Activated T-helper 1 cell treated with anti-CD3 and anti-CD28 coated beads, Interleukin-12 subunit alpha, Interleukin-12 subunit beta, Interleukin-2, Interleukin-4 antibody, amounts not matched to agents 30 ng/mL and 10 ng/mL and 1 ng/mL, durations not matched to agents 14 hours and 24 hours and 36 hours (primary cell): ENCODE measurements around the gene SMC5. TPM values are rescaled to one million over a fixed set of nuclear protein-coding genes. Genes with fewer than 3 reads are reported as not detected.
"Not testable (repeated sequence)": the region's sequence is repeated elsewhere in the genome, so short reads cannot be mapped to it uniquely, and the experiment has no call there.

Experiments
- DNase-seq: peaks from one replicate; pipeline ENCODE4 v3.0.0; 2021; ENCODE audit warnings: low spot score
- H3K27ac Mint-ChIP-seq: one replicate; pipeline ENCODE4 v1.8.0; 2021; ENCODE audit warnings: mild to moderate bottlenecking, mixed read lengths
- H3K27me3 Mint-ChIP-seq: one replicate; pipeline ENCODE4 v1.8.0; 2022; ENCODE audit warnings: mild to moderate bottlenecking, moderate library complexity, mixed read lengths; ENCODE audit not compliant: insufficient read depth
- H3K36me3 Mint-ChIP-seq: one replicate; pipeline ENCODE4 v1.8.0; 2021; ENCODE audit warnings: low read depth, mixed read lengths
- H3K4me1 Mint-ChIP-seq: one replicate; pipeline ENCODE4 v1.8.0; 2021; ENCODE audit warnings: low read depth, mixed read lengths
- H3K4me3 Mint-ChIP-seq: one replicate; pipeline ENCODE4 v1.8.0; 2021; ENCODE audit warnings: mild to moderate bottlenecking, moderate library complexity, mixed read lengths
- H3K9me3 Mint-ChIP-seq: one replicate; pipeline ENCODE4 v1.8.0; 2021; ENCODE audit warnings: mixed read lengths
- intact Hi-C: fragments of 100-400 bp; cut with micrococcal nuclease; formaldehyde crosslinking; loops from one replicate; pipeline ENCODE4 v1.15.1; 2024
- total RNA-seq: library from RNA; stranded (reverse); gene quantifications from 2 replicates; pipeline ENCODE4 v1.2.3, GENCODE V29; 2022

Gene SMC5
- total RNA-seq, 1 donor from 2014 or later: 49.5 TPM

DNA sequence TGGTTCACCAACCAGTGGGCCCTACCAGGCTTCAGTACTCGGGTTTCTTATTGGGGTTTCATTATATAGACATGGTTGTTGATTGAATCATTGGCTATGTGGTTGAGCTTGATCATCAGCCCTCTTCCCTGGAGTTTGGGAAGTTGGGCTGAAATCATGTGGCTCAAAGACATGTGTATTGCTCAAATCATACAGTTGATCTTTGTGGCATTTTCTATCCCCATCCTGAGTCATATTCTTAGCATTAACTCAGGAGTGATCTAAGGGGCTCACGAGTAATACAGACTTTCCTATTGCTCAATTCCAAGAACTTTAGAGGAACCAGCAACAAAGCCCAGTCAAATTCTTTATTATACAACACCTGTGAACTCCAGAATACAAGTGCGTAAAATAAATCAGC, 66.2 kb downstream of the SMC5 start:
- H3K4me3 Mint-ChIP-seq: no peak overlapping the region
- H3K4me1 Mint-ChIP-seq: no peaks in the 10 kb centered on the region
- no peak for DNase-seq
- peaks cover 18% of the 10 kb centered on the region for H3K9me3 Mint-ChIP-seq
- H3K27ac Mint-ChIP-seq: no peak overlapping the region
- peaks cover 75% of the 10 kb centered on the region for H3K36me3 Mint-ChIP-seq
- no peaks in the 10 kb centered on the region for H3K27me3 Mint-ChIP-seq
- intact Hi-C loops: loop anchor here (5.0 kb wide), 2 partner anchors 38 to 63 kb away; no protein-coding TSS in a partner anchor

DNA sequence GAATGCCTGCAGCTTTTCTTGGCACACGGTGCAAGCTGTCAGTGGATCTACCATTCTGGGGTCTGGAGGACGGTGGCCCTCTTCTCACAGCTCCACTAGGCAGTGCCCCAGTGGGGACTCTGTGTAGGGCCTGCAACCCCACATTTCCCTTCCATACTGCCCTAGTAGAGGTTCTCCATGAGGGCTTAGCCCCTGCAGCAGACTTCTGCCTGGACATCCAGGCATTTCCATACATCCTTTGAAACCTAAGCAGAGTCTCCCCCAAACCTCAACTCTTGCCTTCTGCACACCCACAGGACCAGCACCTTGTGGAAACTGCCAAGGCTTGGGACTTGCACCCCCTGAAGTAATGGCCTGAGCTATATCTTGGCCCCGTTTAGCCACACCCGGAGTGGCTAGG, 69.8 kb downstream of the SMC5 start:
- Mint-ChIP-seq H3K9me3 (peaks cover 18% of the 10 kb centered on the region), H3K36me3 (peaks cover 70% of the 10 kb centered on the region)
- H3K4me3 Mint-ChIP-seq, H3K27me3 Mint-ChIP-seq, intact Hi-C loops, H3K27ac Mint-ChIP-seq, DNase-seq, H3K4me1 Mint-ChIP-seq: not testable (repeated sequence)

DNA sequence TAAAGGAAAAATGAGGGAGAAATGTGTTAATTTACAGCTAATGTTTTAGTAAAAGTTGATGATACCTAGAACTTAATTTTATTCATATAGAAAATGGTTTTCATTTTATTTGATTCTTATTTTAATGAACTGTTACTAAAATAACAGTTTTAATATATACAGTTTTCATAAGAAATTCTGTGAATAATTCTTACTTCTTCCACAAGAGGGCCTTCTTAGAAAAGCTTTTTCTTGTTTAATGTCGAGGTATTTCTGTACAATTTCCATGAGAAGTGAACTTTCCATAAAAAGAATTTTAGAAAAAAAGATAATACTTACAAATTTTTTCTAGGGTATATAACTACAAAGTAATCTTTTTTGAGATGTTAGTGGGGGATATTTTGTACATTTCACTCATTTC, 81.8 kb downstream of the SMC5 start:
- H3K9me3 Mint-ChIP-seq: no peaks in the 10 kb centered on the region
- H3K4me3 Mint-ChIP-seq: no peak overlapping the region
- peaks cover 8% of the 10 kb centered on the region for H3K4me1 Mint-ChIP-seq
- no peaks in the 10 kb centered on the region for H3K27me3 Mint-ChIP-seq
- H3K36me3 Mint-ChIP-seq: peaks cover 22% of the 10 kb centered on the region
- intact Hi-C loops: loop anchor here (1.0 kb wide), 2 partner anchors 71 to 262 kb away; no protein-coding TSS in a partner anchor
- no peak overlapping the region for H3K27ac Mint-ChIP-seq
- no peak for DNase-seq

DNA sequence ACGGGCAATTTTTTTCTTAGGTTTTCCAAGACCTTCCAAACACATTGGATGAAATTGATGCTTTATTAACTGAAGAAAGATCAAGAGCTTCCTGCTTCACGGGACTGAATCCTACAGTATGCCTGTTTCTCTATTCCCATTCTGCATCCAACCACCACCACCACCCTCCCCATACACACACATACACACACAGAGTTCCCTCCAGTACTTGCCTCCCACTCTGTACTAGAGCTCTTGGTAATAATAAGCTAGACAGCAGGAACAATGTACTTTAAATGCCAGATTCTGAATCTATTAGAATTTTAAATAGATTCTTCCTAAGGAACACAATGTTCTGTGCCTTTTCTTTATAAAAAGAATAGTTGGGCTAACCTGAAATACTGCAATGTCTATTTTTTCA, 88.3 kb downstream of the SMC5 start:
- H3K4me1 Mint-ChIP-seq: peaks cover 6% of the 10 kb centered on the region
- no peaks in the 10 kb centered on the region for H3K9me3 Mint-ChIP-seq
- no peak for DNase-seq
- intact Hi-C loops: no loop called here
- no peak overlapping the region for H3K27ac Mint-ChIP-seq
- peaks cover 35% of the 10 kb centered on the region for H3K36me3 Mint-ChIP-seq
- H3K27me3 Mint-ChIP-seq: no peaks in the 10 kb centered on the region
- H3K4me3 Mint-ChIP-seq: no peak overlapping the region

DNA sequence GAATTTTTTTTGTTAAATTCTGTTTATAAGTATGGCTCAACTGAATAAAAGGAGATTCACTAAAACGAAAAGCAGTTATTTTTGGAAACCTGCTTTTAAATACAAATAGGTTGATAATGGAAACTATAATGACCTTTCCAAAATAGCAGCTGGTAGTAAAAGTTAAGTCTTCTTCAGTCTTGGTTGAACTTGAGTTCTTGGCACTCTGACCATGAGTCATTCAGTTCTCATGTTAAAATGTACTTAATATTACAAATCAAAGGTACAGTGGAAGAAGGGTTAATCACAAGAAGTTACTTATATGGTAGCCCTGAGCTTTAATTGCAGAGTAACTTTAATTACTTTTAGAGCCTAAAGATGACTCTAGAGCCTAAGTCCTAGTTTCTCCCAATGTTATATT, 93.6 kb downstream of the SMC5 start:
- intact Hi-C loops: no loop called here

DNA sequence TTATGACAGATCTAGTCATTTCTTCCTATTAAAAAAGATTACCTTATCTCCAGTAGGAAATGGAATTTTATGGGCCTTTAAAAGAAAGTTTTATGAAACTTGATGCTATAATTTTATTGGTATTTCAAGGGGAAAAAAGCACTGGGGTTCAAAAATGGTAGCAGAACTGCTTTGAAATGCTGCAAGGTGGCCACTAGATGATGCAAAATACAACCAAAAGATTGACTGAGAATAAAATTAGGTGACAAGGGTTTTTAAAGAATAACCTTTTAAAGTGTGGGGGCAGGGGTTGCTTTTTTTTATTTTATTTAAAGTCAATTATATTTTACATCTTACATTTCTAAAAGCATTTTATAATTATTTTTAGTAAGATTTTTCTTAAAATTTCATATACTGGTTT, 94.0 kb downstream of the SMC5 start:
- no peak for DNase-seq
- peaks cover 6% of the 10 kb centered on the region for H3K4me1 Mint-ChIP-seq
- H3K9me3 Mint-ChIP-seq: no peaks in the 10 kb centered on the region
- intact Hi-C loops: loop anchor here (1.0 kb wide), 1 partner anchor 249 kb away; no protein-coding TSS in a partner anchor
- H3K27me3 Mint-ChIP-seq: no peaks in the 10 kb centered on the region
- no peak overlapping the region for H3K4me3 Mint-ChIP-seq
- H3K36me3 Mint-ChIP-seq: peaks cover 18% of the 10 kb centered on the region
- no peak overlapping the region for H3K27ac Mint-ChIP-seq

More for the DNA sequence above, 93.6 kb downstream of the SMC5 start:
- DNase-seq: no peak
- Mint-ChIP-seq H3K36me3 (peaks cover 20% of the 10 kb centered on the region), H3K4me3 (no peak overlapping the region), H3K27me3 (no peaks in the 10 kb centered on the region), H3K27ac (no peak overlapping the region), H3K9me3 (no peaks in the 10 kb centered on the region), H3K4me1 (peaks cover 6% of the 10 kb centered on the region)

DNA sequence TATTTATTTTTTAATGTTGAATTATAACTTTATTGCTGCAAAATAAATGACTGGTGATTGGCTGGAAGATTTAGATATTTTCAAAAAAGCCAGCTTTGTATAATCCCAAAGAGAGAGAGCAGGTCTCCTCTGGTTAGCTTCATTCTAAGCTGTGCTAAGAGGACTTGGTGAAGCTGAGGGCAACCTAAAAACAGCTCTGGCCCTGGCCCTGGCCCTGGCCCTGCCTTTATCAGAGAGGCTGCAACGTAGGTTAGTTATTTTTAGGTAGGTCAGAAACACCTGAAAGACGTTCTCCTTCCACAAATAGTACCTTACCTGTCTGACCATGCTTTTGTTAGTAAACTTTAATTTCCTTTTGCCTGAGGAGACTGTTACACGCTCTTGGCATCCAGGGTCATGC, 97.0 kb downstream of the SMC5 start:
- no peak for DNase-seq
- Mint-ChIP-seq H3K27me3 (no peaks in the 10 kb centered on the region), H3K4me1 (peaks cover 6% of the 10 kb centered on the region), H3K36me3 (peaks cover 8% of the 10 kb centered on the region), H3K27ac (no peak overlapping the region), H3K4me3 (no peak overlapping the region), H3K9me3 (no peaks in the 10 kb centered on the region)
- intact Hi-C loops: no loop called here

DNA sequence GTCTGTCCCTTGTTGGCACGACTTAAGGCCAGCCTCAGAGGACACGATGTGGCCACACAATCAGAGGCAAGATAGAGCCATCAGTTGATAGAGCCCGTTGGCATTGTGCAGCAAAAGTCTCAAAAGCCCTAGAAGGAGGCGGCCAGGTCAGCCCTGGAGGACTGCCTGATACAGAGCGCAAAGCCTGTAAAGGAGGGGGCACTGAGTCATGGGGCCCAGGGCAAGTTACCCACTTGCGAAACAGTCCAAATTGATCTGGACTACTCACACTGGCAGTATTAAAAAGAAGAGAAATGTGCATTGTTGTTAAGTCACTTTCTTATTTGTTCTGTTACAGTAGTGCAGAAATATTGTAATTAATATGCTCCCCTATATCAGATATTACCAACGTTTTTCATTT, 104.2 kb downstream of the SMC5 start:
- Mint-ChIP-seq H3K4me3 (no peak overlapping the region), H3K9me3 (no peaks in the 10 kb centered on the region), H3K4me1 (no peaks in the 10 kb centered on the region), H3K36me3 (peaks cover 4% of the 10 kb centered on the region), H3K27ac (no peak overlapping the region), H3K27me3 (no peaks in the 10 kb centered on the region)
- intact Hi-C loops: no loop called here
- no peak for DNase-seq

DNA sequence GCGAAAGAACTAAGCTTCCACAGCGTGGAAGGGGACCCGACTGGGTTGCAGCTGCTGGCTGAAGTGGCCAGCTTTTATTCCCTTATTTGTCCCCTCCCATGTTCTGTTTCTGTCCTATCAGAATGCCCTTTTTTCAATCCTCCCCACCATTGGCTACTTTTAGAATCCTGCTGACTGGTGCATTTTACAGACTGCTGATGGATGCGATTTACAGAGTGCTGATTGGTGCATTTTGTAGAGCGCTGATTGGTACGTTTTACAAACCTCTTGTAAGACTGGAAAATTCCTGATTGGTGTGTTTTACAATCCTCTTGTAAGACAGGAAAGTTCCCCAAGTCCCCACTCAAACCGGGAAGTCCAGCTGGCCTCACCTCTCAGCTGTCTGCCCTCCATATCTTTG, 105.0 kb downstream of the SMC5 start:
- no peak overlapping the region for H3K27ac Mint-ChIP-seq
- intact Hi-C loops: no loop called here
- H3K4me1 Mint-ChIP-seq: no peaks in the 10 kb centered on the region
- H3K9me3 Mint-ChIP-seq: no peaks in the 10 kb centered on the region
- DNase-seq: no peak
- peaks cover 4% of the 10 kb centered on the region for H3K36me3 Mint-ChIP-seq
- H3K27me3 Mint-ChIP-seq: no peaks in the 10 kb centered on the region
- no peak overlapping the region for H3K4me3 Mint-ChIP-seq

DNA sequence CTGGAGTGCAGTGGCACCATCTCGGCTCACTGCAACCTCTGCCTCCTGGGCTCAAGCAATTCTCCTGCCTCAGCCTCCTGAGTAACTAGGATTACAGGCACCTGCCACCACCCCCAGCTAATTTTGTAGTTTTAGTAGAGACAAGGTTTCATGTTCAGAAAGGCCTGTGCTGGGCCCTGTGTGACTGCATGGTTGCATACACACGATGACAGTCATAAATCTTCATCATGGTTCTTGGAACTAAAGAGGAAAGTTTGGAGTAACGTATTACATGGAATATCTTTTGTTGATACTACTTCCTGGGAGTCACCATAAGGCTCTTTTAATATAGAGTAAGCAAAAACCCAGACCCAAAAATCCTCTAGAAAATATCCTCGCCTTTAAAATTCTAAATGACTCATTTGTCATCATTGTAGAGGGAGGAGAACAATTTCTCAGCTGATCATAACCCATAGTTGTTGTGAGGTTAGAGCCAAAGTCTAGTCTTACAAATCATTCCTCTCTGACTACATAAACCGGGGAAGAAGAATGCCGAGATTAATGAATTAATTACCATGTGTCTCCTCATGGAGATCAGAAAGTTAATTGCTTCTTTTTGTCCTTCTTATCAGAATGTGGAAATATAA, 108.6 kb downstream of the SMC5 start:
- H3K27ac Mint-ChIP-seq: no peak overlapping the region
- DNase-seq: no peak
- intact Hi-C loops: no loop called here
- peaks cover under 1% of the 10 kb centered on the region for H3K27me3 Mint-ChIP-seq
- H3K9me3 Mint-ChIP-seq: no peaks in the 10 kb centered on the region
- peaks cover 4% of the 10 kb centered on the region for H3K36me3 Mint-ChIP-seq
- H3K4me1 Mint-ChIP-seq: no peaks in the 10 kb centered on the region
- no peak overlapping the region for H3K4me3 Mint-ChIP-seq

DNA sequence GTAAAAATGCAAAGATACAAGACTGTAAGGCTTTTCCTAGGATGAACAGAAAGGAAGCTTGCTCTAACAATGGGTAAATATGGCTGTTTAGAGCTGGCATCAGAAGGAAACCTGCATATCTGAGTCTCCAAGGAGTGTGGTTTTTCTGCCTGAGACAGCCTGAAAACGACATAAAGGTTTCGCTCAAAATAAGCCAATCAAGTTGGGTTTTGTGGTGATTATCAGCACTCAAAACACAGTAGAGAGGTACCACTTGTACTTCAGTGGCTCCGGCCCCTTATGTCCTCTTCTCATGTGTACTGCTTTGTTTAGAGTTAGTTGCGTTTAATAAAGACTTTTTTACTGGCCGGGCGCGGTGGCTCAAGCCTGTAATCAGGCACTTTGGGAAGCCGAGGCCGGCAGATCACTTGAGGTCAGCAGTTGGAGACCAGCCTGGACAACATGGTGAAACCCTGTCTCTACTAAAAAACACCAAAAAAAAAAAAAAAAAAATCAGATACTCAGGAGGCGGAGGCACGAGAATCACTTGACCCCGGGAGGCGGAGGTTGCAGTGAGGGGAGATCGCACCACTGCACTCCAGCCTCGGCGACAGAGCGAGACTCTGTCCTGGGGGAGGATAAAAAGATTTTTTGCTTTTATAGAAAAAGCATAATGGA, 116.3 kb downstream of the SMC5 start:
- Mint-ChIP-seq H3K9me3 (no peaks in the 10 kb centered on the region), H3K27me3 (peaks cover 3% of the 10 kb centered on the region), H3K4me1 (no peaks in the 10 kb centered on the region), H3K36me3 (no peaks in the 10 kb centered on the region), H3K27ac (no peak overlapping the region), H3K4me3 (no peak overlapping the region)
- DNase-seq: no peak
- intact Hi-C loops: no loop called here

DNA sequence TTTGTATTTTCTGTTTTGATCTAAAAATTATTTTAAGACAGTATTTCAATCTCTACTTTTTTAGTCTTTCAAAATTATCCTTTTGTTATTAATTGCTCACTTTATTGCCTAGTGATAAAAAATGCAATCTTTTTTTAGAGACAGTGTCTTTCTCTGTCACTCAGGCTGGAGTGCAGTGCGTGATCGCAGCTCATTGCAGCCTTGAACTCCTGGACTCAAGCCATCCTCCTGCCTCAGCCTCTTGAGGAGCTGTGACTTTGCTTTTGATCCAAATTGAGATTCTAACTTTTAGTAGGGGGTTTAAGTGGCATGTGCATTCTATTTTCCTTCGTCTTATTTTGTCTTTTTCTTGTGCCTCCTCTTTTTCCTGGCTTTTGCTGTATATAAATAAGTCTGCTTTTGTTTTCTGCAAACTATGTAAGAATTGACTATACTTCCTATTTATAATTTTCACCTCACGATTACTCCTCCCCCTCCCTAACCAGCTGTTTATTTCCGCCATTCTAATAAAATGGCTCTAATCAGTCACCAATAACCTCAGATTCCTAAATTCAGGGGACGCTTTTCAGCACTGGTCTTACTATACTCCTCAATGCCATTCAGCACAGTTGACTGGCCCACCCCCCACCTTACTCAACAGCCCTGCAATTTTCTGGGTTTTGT, 123.4 kb downstream of the SMC5 start:
- H3K36me3 Mint-ChIP-seq: peaks cover 20% of the 10 kb centered on the region
- no peaks in the 10 kb centered on the region for H3K27me3 Mint-ChIP-seq
- intact Hi-C loops: no loop called here
- no peaks in the 10 kb centered on the region for H3K4me1 Mint-ChIP-seq
- no peak overlapping the region for H3K4me3 Mint-ChIP-seq
- H3K27ac Mint-ChIP-seq: no peak overlapping the region
- no peaks in the 10 kb centered on the region for H3K9me3 Mint-ChIP-seq
- DNase-seq: no peak
